DMS79 (cell line): Measurements from ENCODE around the gene THUMPD2.
A peak's percentile ranks its signal among the peaks of the same experiment; 100 is the strongest.
"Not testable (repeated sequence)": the region's sequence is repeated elsewhere in the genome, so short reads cannot be mapped to it uniquely, and the experiment has no call there.

Experiments used
- DNase-seq: peaks from one replicate; lab custom pipeline; 2025; lab: John Stamatoyannopoulos, UW

THUMPD2 gene, protein sequence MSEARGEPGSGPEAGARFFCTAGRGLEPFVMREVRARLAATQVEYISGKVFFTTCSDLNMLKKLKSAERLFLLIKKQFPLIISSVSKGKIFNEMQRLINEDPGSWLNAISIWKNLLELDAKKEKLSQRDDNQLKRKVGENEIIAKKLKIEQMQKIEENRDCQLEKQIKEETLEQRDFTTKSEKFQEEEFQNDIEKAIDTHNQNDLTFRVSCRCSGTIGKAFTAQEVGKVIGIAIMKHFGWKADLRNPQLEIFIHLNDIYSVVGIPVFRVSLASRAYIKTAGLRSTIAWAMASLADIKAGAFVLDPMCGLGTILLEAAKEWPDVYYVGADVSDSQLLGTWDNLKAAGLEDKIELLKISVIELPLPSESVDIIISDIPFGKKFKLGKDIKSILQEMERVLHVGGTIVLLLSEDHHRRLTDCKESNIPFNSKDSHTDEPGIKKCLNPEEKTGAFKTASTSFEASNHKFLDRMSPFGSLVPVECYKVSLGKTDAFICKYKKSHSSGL

DNA sequence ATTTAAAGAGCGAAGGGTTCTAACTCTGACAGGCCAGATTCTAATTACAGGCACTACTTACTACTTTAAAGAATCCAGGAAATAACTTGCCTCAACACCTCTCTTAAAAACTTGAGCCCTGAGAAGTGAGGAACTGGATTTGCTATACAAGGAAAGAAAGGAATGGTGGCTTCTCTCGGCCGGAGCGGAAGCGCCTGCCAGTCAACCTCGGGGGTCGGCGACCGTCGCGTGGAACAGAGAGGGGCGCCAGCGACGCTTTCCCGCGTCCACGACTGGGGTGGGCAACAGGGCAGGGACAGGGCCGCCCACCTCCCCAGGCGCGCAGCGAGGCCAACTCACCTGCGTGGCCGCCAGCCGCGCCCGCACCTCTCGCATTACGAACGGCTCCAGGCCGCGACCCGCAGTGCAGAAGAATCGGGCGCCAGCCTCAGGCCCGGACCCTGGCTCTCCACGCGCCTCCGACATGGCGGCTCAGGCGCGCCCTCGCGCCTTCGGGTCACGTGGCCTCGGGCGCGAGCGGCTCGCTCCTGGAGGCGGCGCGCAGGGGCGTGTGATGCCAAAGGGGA lies at the start of gene THUMPD2:
TSS of gene THUMPD2 (minus strand) at position 484 of the 566 bp plus-strand sequence. CDS start at position 465, 19 bp downstream.
- peak; percentile 56 for DNase-seq

DNA sequence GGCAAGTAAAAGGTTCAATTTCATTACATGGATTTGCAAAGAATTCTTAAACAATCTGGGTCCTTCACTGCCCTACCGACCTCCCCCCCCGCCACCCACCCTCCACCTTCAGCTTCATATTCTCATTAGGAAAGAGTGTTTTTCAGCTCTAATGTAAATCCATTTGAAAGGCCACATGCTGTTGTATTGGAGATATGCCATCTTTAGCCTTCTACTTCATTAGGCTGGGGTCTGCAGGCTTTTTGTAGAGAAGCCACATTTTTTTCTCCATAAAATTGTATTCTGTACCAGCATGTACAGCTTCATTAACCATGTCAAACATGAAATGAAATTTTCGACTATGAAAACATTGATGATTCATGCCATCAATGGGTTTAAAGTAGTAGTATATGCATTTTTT lies 42.8 kb upstream of the THUMPD2 start:
- DNase-seq, result no peak

DNA sequence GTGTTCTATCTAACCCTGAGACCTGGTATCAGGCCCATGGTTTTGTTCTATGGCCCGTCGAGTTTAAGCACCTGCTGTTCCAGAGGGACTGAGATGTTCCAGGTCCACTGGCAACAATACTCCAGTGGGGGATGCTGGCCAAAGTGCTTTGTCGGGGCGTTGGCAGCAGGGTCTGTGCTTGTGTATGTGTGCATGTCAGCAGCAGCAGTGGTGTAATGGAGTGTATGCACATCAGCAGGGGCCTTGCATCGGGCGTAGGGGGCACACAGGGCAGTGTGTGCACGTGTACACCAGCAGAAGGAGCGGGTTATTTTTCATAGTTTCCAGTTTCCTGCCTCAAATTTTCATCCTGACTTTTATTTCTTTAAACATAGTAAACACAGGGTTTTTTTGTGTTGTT lies 37.8 kb upstream of the THUMPD2 start:
- no peak for DNase-seq

DNA sequence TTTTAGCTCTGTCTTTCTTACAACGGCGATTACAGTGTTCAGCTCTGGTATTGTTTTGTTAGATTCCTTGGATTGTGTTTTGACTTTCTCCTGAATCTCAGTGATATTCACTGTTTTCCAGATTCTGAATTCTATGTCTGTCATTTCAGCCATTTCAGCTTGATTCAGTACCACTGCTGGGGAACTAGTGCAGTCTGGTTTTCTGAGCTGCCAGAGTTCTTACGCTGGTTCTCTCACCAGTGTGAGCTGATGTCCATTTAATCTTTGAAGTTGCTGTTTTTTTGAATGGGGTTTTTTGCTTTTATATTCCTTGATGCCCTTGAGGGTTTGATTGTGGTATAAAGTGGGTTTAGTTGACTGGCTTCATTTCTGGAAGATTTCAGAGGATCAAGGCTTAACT lies 37.4 kb upstream of the THUMPD2 start:
- DNase-seq, result no peak

DNA sequence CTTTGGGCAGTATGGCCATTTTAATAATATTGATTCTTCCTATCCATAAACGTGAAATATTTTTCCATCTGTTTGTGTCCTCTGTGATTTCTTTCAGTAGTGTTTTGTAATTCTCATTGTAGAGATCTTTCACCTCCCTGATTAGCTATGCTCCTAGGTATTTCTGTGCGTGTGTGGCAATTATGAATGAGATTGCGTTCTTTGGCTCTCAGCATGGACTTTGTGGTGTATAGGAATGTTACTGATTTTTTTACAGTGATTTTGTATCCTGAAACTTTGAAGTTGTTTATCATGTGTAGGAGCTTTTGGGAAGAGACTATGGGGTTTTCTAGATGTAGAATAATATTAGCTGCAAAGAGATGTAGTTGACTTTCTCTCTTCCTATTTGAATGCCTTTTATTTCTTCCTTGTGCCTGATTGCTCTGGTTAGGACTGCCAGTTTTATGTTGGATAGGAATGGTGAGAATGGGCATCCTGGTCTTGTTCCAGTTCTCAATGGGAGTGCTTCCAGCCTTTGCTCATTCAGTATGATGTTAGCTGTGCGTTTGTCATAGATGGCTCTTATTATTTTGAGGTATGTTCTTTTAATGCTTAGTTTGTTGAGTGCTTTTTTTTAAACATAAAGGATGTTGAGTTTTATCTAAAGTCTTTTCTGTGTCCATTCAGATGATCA lies 27.0 kb upstream of the THUMPD2 start:
- no peak for DNase-seq

DNA sequence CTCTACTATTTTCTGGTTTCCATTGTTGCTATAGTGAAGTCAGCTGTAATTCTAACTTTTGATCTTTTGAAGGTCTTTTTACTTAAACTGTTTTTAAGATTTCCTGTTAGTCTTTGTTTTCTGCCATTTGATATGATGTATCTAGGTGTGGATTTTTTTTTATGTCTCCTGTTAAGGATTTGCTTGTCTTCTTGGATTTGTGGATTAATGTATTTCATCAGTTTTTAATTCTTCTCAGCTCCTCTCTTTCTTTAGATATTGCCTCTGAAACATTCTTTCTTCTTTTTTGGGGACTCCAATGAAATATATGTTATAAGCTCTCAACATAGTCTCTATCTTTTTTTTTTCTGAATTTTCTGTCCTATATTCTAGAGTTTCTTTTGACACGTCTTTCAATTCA lies 24.8 kb upstream of the THUMPD2 start:
- DNase-seq, result no peak

DNA sequence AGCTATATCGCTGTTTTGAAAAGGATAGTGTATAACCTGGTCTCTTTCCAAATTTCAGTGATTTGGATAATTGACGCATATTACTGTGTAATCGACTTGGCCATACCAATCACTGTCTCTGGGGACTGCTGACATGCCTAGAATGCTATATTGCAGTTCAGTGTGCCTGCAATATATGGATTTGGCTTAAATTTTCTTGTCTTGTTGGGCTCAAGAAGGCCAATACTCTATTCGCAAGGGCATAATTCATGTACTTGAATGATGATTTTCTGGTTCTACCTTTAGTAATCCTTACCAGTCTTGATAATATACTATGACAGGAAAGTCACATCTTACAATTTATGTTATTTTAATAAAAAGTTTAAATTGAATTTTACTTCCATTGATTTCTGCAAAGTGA lies 21.7 kb upstream of the THUMPD2 start:
- DNase-seq, result no peak

DNA sequence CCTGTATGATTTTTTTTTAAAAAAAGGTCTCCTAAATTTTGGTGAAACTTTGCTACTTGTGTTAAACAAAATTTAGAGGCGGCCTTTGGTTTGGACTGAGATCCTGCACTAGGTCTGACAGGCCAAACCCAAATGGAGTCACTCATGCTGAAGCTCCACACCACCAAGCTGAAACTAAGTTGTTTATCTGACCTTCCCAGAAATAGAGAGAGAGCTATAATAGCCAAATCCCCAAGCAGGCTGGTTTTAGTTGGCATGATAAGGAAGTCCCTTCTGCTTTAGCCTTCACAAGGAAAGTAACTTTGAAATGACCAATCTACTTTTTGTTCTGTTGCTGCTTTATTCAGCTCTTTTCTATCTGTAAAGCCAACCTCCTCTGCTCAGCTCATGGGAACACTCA lies 17.1 kb upstream of the THUMPD2 start:
- DNase-seq, result no peak

DNA sequence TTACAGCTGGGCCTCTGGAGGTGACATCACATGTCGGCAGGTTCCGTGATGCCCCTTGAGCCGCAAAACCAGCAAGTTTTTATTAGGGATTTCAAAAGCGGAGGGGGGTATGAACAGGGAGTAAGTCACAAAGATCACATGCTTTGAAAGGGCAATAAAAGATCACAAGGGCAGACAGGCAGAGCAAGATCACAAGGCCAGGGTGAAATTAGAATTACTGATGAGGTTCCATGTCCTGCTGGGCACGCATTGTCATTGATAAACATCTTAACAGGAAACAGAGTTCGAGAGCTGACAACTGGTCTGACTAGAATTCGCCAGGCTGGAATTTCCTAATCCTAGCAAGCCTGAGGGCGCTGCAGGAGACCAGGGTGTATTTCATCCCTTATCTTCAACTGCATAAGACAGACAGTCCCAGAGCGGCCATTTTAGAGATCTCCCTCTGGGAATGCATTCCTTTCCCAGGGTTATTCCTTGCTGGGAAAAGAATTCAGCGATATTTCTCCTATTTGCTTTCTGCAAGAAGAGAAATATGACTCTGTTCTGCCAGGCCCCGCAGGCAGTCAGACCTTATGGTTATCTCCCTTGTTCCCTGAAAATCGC lies 11.3 kb upstream of the THUMPD2 start:
- DNase-seq, result not testable (repeated sequence)

DNA sequence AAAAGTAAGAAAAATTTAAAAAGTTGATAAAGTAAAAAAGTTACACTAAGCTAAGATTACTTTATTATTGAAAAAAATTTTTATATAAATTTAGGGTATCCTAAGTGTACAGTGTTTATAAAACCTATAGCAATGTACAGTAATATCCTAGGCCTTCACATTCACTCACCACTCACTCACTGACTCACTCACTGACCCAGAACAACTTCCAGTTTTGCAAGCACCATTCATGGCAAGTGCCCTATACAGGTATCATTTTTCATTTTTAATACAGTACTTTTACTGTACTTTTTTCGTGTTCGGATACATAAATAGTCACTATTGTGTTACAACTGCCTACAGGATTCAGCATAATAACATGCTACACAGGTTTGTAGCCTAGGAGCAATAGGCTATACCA lies 8.9 kb upstream of the THUMPD2 start:
- DNase-seq, result no peak

DNA sequence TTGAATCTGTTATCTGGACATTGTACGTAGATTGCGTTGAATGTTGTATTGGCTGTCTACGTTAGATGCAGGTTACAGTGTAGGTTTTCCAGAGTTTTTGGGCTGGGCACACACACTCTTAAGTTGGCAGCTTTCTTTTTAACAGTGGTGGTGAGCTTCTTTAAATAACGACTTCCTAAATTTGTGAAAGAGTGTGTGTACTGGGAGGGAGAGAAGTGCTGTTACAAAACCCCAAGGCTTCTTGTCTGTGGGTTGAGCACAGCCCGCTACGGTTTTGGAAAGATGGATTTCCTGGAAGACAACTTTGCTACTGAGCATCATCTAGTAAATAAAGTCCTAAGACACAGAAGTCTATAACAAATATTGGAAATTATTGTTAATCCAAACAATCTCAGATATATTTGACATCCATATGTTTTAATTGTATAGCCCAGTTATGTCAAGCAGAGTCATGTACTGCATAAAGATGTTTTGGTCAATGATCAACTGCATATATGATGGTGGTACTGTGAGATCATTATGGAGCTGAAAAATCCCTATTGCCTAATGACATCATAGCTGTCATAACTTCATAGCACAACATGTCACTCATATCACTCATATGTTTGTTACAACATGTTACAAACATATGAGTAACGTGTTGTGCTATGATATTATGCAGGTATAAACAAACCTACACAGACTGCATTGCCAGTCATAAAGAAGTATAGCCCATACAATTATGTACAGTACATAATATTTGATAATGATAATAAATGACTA lies 7.9 kb upstream of the THUMPD2 start:
- DNase-seq, result no peak

DNA sequence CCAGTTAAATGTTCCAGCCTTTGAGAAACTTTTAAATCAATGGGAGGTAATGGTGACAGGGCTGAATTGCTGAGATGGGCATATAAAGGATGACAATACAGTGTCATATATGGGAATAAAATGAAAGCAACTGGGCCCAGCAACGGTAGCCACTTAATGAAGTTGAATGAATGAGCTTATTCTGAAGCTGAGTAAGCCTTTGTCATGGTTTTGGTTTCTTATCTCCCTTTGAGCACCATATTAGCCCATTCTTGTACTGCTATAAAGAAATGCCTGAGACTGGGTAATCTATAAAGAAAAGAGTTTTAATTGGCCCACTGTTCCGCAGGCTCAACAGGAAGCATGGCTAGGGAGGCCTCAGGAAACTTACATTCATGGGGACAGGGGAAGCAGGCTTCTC lies 3.5 kb upstream of the THUMPD2 start:
- no peak for DNase-seq

DNA sequence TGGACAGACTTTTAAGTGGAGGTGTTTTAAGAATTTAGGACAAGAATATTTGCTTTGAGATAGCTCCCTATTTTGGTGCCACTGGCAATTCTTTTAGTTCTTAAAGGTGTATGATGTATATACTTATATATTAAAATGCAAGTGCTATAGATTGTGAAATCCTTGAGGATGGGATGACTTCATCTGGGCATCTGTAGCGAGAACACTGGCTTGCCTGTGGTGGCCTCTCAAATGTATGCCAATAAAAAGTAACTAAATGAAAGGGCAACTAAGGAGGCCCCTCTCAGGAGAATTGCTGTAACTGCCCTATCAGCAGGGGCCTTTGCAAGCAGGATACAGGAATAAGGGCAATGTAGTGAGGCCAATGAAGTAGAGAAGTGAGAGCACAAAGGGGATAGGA lies 2.6 kb upstream of the THUMPD2 start:
- DNase-seq, result no peak

DNA sequence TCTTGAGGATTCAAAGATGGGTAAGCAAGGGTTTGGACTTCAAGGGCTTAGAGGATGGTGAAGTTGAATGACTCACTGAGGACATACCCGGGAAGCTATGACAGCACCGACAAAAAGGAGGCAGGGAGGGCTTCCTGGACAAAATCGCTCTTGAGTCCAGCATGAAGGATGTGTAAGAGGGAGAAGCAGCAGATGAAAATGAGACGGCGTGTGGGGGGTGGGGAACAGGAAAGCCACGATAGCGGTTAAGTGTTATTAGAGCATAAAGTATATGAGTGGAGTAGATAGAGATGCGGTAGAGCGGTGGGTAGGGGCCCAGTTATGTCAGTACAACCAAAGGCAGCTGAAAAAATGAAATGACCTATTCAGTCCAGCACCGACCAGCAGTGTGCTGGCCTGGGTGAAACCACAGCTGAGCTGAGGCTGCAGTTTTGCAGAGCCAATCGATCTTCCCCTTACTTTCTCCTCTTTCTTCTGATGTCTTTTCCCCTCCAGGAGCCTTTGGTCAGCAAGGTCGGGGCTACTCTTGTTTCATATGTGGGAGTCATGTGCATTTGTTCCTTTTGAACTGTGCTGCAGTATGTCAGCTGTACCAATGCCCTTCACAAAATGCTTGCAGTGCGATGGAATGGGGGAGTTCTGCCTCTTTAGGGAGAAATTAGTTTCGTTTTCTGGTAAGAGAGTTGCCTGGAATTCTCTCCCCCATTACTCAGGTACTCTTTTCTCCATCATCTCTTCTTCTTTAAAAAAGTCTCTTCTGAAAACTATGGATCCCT lies 2.0 kb upstream of the THUMPD2 start:
- DNase-seq, result no peak

DNA sequence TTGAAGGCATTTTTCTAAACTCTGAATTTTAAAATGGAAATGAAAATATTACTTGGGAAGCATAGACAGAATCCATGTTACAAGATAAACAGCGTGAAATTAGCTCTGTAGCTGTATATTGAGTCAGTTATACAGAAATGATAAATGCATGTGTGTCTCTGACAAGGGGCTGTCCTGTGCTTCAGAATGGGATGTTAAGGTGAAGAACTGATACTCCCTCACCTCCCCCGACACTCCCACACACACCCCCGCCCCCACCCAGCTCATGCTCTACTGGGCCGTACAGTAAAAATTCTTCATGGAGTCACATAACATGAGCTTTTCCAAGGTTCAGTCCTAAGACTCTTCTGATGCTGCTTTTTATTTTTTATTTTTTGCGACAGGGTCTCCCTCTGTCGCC lies 869 bp upstream of the THUMPD2 start:
- DNase-seq, result no peak

DNA sequence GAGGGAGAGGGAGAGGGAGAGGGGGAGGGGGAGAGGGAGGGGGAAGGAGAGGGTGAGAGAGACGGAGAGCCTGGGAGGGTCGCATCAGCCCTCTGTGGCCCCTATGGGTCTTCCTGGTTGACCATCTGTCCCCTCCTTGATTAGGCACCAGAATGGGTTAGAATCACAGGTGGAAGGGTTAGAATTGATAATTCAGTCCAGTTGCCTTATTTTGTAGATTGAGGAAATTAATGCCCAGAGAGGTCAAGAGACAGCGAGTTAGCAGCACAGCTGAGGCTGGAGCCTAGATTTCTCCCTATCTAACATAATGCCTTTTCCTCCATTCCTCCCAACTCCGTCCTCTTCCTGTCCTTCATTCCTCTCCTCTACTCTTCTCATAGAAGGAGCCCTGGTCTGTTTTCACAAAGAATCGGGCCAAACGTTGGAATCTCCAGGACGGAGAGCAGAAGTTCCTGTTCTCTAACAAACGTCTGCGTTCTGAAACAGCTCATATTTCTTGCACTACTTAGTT lies 338 bp upstream of the THUMPD2 start:
- no peak for DNase-seq

DNA sequence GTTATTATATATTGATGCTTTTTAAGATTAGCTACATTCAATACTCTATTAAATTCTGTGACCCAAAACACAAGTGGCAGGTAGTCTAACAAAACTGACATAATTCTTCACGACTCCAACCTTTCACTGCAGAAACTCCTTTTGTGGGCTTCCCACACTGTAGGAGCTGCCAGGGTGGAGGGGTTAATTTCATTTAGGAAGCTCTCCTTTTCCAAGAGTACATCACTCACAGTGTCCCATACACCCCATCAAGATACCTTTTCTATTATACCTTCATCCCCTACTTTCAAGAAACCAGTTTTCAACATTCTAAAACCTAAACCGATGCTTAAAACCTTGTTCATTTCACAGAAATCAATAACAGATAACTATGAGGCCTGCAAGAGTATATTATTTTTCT lies 825 bp downstream of the THUMPD2 start:
- no peak for DNase-seq

DNA sequence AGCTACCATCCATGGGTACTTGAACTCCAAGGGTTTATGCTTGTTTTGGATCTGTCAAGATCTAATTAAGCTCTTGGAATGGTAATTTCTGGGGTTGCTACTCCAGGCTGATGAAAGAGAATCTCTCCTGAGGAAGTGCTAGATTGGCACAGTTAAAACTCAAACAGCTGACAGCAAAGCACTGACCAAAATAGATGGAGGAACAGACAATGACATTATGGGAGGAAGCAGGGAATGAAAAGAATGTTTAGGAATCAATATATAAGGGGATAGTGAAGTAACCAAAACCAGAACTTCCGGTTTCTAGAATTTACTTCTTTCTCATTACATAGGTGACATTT lies 6.3 kb downstream of the THUMPD2 start:
- DNase-seq, result no peak

DNA sequence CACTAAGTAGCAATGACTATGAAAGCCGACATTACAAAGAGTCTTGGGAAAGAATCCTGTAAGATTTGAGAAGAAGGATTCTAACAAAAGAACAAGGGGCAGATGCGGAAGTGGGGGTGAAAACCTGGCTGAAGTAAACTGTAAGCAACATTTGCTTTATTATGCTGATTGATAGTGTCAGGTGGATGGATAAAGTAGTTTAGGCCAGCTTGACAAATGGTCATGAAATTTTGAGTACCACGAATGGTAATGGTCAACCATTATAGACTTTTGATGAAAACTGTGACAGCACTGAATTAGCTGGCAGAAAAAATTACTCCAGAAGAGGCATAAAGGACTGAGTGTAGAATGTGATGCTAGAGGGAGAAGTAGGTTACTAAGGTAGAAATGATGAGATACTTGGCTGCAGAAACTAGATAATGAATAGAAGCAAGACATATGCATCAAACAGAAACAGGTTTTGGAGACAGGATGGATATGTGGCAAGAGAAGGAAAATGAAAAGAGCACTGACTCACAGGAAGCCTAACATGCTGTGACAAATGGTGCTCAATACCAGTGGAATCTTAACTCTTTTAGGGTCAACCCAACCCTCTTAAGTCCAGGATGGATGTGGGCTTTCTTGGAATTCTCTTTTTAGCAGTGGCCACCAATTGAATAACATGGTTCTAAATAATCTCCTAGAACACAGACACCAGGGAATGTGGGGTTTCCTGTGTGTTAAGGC lies 6.8 kb downstream of the THUMPD2 start:
- DNase-seq, result no peak

DNA sequence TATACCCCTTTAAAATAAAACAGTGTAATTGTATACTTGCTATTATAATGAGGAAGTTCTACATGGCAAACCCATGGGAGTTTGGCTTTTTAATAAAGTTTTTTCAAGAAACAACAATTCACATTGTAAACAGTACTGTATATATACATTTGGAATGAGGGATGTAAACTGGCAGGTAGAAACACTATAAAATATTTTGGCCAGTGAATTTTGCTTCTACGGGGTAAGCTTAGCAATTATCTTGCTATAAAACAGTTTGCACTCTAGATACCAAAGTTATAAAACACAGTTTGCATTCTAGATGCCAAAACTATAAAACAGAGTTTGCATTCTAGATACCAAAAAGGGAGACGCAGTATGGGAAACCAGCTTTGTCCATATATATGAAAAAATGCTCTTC lies 16.6 kb downstream of the THUMPD2 start:
- DNase-seq, result no peak
